Omental fat pad (tissue), 4 donors: ENCODE results near the gene SPIRE1. TPM values are rescaled to one million over a fixed set of nuclear protein-coding genes. Genes with fewer than 3 reads are reported as not detected.
"Not testable (repeated sequence)": the region's sequence is repeated elsewhere in the genome, so short reads cannot be mapped to it uniquely, and the experiment has no call there.

Source experiments
- ATAC-seq: fragments of 150-250 bp; one replicate; pipeline ENCODE4 v1.9.1; 2016; ENCODE audit warnings: mild to moderate bottlenecking, moderate library complexity; ENCODE audit not compliant: low FRiP score
- DNase-seq: peaks from one replicate; pipeline ENCODE4 v3.0.0-alpha.2; 2019; ENCODE audit warnings: low spot score
- total RNA-seq, 4 donors: library from RNA; depleted of rRNA; stranded (reverse); fragments of >200 nt; gene quantifications; one replicate each; pipeline ENCODE4 v1.1.0, GENCODE V29; 2016
- TF ChIP-seq, protein P1 (sequence below), 3 donors: fragments of 450-650 bp; IDR thresholded peaks; one replicate each; pipeline ENCODE4 v1.5.1; 2016 to 2017; ENCODE audit warnings: antibody characterized with exemption in 3 of 3, mild to moderate bottlenecking in 3 of 3, moderate library complexity in 2 of 3

SPIRE1 gene
- total RNA-seq, 4 donors from 2014 or later = 16.8 to 29.2 (median 24.8) TPM

- DNase-seq (no peak), ATAC-seq (no peak)
- TF ChIP-seq, protein P1, sequence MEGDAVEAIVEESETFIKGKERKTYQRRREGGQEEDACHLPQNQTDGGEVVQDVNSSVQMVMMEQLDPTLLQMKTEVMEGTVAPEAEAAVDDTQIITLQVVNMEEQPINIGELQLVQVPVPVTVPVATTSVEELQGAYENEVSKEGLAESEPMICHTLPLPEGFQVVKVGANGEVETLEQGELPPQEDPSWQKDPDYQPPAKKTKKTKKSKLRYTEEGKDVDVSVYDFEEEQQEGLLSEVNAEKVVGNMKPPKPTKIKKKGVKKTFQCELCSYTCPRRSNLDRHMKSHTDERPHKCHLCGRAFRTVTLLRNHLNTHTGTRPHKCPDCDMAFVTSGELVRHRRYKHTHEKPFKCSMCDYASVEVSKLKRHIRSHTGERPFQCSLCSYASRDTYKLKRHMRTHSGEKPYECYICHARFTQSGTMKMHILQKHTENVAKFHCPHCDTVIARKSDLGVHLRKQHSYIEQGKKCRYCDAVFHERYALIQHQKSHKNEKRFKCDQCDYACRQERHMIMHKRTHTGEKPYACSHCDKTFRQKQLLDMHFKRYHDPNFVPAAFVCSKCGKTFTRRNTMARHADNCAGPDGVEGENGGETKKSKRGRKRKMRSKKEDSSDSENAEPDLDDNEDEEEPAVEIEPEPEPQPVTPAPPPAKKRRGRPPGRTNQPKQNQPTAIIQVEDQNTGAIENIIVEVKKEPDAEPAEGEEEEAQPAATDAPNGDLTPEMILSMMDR (IDR thresholded peaks at IDR 0.05) = no peak
These were observed 100.7 kb downstream of the SPIRE1 start for GRCh38 chr18:12556946-12557806.

DNA sequence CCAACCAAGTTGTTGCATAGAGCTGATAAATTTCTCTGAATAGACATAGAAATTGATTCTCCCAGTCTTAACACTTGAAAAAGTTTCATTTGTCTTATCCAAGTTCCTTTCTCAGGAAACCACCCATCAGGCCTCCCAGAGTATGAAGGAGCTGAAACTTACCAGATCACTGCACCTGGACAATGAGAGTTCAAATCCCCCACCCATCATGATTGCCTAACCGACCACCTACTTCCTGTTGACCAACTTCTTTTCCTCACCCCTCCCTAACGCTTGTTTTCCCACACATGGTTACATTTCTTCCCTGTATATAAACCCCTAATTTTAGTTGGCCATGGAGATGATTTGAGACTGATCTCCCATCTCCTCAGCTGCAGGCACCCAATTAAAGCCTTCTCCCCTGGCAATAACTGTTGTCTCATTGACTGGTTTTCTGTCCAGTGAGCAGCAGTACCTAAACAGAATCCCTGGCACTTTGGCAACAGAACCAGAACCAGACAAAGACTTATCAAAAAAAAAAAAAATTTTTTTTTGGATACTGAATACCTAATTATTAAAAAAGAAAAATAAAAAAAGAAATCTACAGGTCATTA is 103.0 kb downstream of the SPIRE1 start:
- TF ChIP-seq, protein P1 (IDR thresholded peaks at IDR 0.05) = no peak
- DNase-seq (no peak), ATAC-seq (no peak)

DNA sequence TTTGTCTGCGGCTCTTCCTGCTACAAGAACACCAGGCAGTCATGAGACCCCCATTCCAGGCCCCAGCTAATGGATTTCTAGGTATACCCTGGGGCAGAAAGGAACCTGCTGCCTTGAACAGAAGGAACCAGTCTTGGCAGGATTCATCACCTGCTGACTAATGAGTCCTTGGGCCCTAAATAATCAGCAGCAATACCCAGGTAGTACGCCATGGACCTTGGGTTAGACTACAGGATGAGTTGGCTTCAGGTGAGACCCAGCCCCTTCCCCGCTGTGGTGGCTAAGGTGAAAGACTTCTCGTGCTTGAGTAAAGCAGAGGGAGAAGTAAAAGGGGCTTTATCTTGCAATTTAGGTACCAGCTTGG is 105.0 kb downstream of the SPIRE1 start:
- TF ChIP-seq, protein P1 (IDR thresholded peaks at IDR 0.05) = no peak
- DNase-seq (no peak), ATAC-seq (no peak)

GRCh38 chr18:12551943-12552878 is 105.7 kb downstream of the SPIRE1 start:
- ATAC-seq = not testable (repeated sequence)

GRCh38 chr18:12551466-12551865 is 106.4 kb downstream of the SPIRE1 start:
- ATAC-seq, DNase-seq: not testable (repeated sequence)

More at GRCh38 chr18:12551943-12552878, 105.7 kb downstream of the SPIRE1 start:
- not testable (repeated sequence) for DNase-seq

DNA sequence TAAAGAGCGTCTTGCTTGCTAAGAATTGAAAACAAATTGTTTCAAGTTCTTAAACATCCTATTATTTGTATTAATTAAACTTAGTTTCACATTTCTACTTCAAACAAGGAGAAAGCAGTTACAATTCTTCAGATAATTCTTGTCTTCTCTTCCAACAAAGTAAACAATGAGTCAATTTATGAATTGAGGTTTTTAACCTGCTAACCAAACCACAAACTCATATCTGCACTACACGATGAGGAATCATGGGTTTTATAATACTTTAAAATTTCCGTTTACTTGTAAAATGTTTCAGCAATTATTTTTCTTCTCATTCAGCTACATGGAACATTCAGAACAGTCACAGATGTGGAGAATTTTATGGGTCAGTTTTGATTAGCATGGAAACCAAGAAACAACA is 114.2 kb downstream of the SPIRE1 start:
- no peak for DNase-seq
- no peak for ATAC-seq
- TF ChIP-seq, protein P1 (IDR thresholded peaks at IDR 0.05) = no peak

DNA sequence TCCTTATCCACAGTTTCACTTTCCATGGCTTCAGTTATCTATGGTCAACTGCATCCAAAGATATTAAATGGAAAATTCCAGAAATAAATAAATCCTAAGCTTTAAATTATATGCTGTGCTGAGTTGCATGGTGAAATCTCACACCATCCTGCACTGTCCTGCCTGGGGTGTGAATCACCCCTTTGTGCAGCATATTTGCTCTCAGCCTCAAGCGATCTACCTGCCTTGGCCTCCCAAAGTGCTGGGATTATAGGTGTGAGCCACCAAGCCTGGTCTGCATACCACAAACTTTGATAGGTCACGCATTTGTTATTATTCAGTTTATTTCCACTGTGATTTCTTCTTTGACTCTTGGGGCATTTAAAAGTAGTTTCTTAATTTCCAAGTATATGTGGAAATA is 117.2 kb downstream of the SPIRE1 start:
- DNase-seq = no peak
- TF ChIP-seq, protein P1 (IDR thresholded peaks at IDR 0.05) = no peak
- ATAC-seq = no peak

- not testable (repeated sequence) for ATAC-seq, DNase-seq
These were observed 118.7 kb downstream of the SPIRE1 start for GRCh38 chr18:12539158-12539557.
